Cerebellar cortex (tissue), 1 donor: ENCODE results near the gene IVL.

Source experiments
- DNase-seq: peaks from one replicate; pipeline ENCODE4 v3.0.0-alpha.2; 2015; ENCODE audit warnings: low spot score

IVL gene, protein sequence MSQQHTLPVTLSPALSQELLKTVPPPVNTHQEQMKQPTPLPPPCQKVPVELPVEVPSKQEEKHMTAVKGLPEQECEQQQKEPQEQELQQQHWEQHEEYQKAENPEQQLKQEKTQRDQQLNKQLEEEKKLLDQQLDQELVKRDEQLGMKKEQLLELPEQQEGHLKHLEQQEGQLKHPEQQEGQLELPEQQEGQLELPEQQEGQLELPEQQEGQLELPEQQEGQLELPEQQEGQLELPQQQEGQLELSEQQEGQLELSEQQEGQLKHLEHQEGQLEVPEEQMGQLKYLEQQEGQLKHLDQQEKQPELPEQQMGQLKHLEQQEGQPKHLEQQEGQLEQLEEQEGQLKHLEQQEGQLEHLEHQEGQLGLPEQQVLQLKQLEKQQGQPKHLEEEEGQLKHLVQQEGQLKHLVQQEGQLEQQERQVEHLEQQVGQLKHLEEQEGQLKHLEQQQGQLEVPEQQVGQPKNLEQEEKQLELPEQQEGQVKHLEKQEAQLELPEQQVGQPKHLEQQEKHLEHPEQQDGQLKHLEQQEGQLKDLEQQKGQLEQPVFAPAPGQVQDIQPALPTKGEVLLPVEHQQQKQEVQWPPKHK

DNA sequence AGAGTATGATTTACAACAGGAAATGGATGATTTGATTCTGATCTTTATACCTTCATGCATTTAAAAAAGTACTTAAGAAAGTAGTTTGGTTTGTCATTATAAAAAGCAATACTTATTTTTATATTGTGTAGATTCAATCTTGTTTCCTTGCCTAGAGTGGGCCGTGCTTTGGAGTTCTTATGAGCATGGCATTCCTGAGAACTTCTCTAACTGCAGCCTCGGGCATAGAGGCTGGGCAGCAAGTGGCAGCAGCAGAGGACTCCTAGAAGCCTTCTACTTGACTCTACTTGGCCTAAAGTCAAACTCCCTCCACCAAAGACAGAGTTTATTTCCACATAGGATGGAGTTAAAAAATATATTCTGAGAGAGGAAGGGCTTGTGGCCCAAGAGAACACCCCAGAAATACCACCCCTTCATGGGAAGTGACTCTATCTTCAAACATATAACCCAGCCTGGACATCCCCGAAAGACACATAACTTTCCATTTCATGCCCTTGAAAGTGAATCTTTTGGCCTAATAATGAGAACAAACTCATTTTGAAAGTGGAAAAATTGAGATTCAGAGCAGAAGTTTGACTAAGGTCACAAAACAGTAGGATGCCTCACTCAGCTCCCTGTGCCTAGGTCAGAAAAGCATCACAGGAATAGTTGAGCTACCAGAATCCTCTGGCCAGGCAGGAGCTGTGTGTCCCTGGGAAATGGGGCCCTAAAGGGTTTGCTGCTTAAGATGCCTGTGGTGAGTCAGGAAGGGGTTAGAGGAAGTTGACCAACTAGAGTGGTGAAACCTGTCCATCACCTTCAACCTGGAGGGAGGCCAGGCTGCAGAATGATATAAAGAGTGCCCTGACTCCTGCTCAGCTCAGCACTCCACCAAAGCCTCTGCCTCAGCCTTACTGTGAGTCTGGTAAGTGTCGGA, at the start of gene IVL:
TSS of gene IVL (plus strand) at position 861 of the 916 bp plus-strand sequence. CDS start 1,252 bp downstream, outside the sequence.
- no peak for DNase-seq

DNA sequence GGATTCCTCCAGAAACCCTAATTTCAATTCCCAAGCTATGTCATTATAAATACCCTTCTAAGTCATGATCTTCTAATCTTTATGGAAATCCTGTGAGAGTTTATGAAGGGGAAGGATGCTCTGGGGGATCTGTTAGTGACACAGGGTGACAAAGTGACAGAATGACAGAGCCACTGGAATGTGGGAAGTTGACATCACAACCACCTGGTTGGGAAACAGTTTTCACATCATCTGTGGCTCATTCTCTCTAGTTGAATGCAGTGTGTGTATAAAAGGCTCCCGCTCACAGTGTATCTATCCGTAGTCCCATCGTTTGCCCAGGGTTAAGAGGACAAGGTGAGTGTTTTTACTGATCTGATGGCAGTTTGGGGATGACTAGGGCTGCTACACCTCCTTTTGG, 48.6 kb upstream of the IVL start, which contains the start of gene LCE7A:
TSS of gene LCE7A (plus strand) at position 301 of the 400 bp plus-strand sequence. CDS start 702 bp downstream, outside the sequence.
- no peak for DNase-seq

DNA sequence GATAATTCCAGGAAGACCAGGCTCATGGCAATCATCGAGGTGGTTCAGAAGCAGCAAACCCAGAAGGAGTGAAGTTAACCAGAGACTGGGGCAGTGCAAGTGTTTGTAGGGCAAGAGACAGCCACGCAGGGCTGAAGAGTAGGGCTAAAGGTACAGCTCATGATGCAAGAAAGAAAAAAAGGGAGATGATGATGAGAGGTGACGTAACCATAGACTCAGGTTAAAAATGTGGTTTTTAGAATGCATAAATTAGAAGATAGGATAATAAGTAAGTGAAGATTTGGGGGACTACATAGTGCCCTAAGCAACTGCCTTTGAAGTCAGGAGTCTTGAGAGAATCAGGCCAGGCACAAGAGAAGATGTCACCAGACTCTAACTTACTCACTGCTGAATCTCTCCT, 48.2 kb upstream of the IVL start:
- no peak for DNase-seq

DNA sequence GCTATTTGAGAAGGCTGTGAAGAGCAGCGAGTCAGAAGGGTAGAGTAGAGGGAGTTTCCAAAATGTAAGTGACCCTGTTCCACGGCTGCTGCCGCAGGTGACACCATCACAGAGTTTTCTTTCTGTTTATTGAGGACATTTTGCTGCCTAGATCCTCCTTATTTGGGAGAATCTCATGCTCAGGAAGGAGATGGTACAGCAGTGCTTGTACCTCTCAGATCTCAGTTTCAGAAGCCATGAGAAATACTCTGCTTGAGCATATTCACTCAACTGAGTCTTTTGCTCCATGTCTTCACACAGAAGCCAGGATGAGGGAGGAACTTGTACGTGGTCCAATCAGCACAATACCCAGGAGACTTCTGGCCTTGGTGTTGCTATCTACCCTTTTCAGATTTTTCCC, 47.0 kb upstream of the IVL start:
- DNase-seq, result no peak

DNA sequence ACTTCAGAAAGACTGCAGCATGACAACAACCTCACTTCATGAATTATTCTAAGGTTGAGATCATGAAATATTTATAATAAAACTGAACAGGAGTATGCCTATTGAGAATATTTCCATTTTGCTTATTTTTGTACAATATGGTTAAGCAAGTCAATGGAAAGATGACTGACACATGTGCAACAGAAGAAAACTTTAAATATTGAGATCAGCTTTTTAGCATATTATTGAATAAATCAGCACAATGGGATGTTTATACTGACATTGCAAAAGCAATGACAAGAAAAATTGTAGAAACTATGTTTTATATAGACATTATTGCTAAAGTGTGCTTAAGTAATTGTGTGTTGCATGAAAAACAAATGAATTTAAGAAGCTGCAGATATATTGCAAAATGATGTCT, 43.9 kb upstream of the IVL start:
- DNase-seq, result no peak

DNA sequence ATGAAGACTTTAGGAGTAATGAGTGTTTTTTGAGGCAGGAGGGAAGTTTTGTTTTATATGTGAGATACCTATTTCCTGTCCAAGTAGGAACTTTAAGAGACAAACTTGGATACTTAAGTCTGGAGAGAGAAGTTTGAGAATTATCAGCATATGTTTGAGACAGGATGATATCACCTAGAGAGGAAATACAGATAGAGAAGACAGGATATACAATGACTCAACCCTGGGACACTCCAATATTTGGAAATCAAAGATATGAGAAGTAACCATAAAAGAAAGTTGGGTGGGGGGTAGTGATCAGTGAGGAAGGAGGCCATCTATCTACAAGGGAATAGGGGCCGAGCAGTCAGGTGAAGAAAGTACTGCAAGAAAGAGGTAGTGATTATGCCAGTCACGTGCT, 42.0 kb upstream of the IVL start:
- DNase-seq, result no peak

DNA sequence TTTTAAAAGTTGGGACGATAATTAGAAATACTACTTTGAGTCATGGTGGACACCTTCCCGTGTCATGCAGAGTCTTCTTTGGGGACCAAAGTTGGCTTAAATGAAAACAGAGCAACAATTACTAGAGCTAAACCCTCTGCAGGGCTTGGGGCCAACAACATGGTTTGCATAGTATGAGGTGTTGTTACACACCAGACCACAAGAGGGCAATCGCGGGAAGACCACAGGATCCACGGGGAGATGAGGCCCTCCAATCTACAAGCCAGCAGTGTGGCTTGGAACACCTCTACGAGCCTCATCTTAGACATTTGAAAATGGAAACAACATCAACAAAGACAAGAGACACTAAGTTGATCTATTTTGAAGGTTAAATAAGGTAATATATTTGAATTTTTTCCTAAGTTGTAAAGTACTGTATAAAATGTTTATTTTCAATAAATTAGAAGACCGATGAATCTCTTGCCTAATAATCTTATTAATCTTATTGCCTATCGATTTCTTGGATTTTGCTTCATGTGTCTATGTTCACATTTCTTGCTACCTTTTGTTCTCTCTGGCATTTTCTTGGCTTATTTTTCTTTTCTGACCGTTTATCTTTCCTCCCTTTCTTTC, 38.4 kb upstream of the IVL start:
- DNase-seq, result peak; percentile 56

DNA sequence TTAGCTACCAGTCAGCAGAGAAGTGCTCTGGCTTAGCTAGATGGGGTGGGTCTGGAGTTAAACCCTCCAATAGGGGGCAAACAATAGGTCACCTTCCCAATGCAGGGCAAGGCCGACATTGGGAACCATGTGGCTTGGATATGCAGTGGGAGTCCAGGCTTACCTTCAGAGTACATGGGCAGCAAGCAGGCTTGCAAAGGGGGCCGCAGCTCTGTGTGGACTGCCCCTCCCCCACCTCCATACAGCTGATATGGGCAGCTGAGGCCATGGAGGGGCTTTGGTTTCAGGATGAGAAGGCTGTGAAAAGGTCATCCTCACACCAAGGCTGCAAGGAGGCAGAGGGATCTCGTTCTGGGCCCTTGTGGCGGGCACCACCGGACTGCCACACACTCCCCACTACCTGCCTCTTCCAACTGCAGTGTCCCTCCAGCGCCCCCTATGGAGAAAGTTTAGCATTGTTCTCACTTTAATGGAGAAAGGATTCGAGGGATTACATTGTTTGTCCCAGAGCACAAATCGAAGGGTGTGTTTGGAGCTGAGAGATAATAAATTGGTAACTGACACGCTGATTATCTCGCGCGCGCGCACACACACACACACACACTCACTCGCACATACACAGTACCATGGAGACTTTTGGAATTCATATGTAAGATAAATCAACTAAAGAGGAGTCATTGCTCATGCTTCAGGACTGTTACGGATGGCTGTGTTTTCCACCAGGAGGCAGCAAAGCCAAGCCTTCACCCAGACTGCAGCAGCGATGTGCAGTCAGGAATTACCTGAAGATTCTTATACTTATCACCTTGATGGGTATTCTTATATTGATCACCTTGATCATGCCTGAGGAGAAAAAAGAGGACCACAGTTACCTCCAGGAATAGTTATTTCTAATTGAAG, 37.3 kb upstream of the IVL start:
- DNase-seq, result peak; percentile 26

DNA sequence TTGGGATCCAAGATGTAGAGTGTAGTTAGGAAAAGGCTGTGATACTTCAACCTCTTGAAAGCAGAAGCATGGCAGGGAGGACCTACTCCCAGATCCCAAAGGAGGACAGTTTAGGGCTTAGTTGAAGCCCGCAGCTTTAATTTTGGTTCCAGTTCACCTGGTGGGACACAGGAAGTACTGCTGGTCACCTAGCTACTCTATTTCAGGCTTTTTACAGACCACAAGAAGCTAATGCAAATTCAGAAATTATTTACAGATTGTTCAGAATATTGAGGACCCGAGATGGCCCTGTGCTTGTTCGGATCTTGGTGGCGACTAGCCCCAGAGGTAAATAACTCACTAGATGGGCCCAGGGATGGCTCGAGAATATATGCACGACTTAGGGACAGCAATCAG, 36.6 kb upstream of the IVL start:
- no peak for DNase-seq

DNA sequence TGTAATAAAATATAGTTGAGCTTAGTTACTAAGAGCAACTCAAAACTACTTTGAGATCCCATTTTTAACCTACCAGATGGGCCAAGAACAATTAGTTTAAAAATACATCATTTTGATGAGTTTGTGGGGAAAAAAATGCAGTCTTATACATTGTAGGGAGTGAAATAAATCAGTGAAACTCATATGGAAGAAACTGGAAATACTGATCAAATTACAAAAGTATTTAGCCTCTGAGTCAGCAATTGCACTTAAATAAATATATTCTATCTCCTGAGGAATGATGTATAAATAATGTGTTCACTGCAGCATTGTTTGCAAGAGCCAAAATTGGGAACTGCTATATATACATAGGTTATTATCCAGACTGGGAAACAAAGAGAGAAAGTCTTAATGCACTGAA, 34.9 kb upstream of the IVL start:
- DNase-seq, result no peak

DNA sequence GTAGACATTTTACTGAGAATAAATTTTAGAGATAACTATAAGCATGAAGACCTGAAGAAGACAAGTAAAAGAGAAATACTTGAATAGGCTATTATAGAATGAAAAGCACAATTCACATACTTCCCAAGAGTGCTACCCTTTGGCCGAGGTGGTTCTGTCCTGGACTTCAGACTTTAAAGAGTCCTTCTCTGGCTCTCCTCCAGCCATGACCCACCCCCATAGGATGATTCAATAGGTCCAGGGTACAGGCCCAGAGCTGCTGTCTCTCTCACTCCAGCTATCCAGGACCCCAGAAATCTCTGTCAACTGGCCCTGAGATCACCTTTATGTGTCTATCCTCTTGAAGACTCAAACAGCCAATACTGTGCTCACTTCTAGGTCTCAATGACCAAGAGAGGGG, 31.5 kb upstream of the IVL start:
- no peak for DNase-seq

DNA sequence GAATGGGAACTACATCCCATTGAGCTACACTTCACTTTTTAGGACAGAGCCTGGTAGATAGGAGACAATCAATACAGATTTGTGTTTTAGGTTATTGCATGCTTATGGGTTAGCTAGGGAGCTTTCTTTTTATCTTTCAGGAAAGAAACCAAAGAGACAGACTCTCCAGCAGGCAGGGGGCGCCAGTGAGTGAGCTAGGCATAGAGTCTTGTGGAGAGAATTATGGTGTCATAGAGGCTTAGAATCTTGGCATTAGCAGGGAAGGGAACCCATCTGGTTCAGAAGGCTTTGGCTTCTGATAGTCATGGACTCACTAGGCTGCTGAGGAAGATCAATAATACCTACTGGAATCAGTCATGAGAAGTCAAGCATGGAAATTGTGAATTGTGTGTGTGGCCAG, 30.3 kb upstream of the IVL start, which contains the start of gene SMCP:
TSS of gene SMCP (plus strand) at position 281 of the 400 bp plus-strand sequence. CDS start 6,101 bp downstream, outside the sequence.
- peak; percentile 4 for DNase-seq

DNA sequence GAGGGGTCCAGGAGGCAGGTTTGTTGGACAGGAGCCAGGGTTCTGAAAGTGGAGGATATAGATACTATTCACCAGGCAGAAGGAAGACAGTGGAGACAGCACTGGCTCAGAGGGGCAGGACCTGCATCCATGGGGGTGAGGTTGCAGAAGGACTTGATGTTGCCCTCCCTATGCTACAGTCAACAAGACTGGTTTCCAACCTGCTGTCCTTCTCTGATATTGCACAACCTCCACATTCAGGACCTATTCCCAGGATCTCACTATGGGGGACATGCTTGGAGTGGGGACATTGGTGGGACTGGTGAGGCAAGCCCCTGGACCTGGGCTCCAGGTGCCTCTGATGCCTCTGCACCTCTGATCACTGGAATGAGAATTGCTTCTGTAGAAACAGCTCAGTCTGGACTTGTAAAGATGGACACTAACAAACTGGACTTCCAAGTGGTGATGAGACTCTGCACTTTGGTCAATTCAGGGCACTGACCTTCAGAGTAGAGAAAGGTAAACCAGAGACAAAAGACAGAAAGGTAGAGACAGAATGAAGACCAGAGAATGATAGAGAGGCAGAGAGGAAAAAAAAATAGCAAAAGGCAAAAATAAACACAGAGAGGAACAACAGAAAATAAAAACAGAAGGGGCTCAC, 28.7 kb upstream of the IVL start:
- no peak for DNase-seq

DNA sequence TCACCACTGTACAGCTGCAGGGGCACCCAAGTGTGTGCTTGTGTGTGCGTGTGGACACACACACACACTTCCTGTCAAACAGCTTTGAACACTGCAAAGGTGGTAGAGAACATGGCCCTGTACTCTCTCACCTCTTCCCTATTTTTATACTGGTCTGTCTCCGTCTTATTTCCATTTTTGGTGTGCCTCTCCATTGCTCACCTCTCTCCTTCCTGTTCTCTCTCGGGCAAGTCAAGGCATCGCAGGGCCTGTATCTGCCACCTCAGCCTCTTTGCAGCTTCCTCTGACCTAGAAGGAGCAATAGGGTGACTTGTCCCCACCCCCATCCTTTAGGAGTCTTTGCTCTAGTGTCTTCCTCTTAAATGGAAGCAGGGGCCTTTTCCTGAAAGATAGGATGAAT, 28.0 kb upstream of the IVL start:
- no peak for DNase-seq

DNA sequence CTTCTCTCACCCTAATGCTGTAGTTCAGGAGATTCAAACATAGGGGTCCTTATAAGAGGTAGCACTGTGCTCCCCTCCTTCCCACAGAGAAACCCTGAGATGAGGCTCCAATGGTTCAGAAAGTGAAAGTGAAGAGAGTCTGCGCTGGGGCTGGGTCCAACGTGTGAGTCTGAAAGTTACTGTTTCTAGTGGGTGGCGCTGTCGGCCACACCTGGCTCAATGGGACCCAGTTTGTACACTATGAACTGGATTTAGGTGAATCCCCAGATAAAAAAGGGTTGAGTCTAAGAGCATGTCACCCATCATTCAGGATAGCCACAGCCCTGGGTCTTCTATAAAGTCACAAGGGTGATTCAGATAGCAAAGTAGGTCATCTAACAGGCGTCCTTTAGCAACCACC, 27.4 kb upstream of the IVL start:
- no peak for DNase-seq

DNA sequence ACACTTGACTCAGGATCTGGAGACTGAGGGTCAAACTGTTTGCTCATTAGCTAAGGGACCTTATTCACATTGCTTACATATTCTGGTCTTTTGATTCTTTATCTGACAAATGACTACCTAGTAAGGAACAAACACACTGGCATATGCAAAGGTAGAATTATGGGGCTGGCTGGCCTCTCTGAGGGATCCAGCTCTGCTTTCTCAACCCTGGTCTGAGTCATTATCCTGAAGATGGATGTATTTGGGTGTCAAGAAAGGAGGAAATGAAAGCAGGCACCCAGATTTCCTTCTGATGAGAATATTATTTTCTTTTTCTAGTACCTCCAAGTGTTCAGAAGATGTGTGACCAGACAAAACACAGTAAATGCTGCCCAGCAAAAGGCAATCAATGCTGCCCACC, 24.3 kb upstream of the IVL start:
- no peak for DNase-seq

DNA sequence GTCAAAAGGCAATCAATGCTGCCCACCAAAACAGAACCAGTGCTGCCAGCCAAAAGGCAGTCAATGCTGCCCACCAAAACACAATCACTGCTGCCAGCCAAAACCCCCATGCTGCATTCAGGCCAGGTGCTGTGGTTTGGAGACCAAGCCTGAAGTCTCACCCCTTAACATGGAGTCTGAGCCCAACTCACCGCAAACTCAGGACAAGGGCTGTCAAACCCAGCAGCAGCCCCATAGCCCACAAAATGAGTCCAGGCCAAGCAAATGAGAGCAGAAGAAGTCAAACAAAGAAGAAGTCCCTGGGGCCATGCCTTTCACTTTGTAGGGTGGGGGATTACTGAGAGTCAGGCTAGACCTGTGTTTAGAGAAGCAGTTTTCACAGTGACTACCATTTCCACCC, 23.8 kb upstream of the IVL start:
- DNase-seq, result no peak

DNA sequence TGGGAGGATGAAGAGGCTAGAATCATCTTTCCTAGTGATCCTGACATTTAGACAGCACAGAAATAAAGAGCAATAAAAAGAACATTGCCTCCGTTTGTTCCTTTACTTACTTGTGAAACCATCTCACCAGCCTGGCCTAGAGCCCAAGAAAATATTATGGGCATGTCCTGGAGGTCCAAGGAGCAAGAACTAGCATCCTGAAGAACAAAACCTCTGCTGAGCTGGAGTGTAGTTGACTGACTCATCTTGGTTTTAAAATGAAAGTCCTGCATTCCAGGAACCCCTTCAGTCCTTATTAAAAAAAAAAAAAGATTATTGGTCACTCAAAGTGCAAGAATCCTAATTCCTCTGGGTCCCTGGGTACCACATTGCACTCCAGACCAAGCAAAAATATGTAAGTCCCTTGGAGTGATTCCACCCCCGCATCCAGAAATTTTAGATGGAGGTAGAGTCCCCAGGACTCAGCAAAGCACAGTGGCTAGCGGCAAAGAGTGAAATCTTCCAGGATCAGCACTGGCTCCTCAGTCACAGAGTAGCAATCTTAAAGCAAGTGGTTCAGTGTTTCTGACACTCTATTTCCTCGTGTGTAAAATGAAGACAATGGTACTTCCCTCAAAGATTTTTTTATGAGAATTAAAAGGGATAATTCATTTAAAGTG, 23.3 kb upstream of the IVL start:
- DNase-seq, result no peak

DNA sequence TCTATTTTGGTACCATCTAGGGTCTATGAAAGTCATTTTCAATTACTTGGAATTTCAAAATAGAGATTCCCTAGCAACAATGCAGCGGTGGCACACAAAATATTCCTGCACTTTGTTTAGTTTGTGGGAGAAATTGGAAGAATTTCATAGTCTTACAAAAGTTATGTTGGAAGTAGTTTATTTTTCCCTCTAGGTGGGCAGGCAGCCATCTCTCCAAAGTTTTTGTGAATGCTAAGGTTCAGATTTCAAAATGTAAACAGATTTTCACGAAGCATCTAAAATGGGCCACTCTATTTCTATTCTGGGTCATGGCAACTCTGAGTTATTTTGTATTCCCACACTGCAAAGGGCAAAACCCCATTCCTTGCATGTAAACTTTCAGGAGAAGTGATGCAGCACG, 22.3 kb upstream of the IVL start:
- DNase-seq, result no peak
